GM21576 (cell line): ENCODE results near the gene PPP1R26.
"Not testable (repeated sequence)": the region's sequence is repeated elsewhere in the genome, so short reads cannot be mapped to it uniquely, and the experiment has no call there.

Experiments used
- ATAC-seq: cut with Tn5 transposase; IDR thresholded peaks from one replicate; pipeline ENCODE4 v1.9.1; 2021; ENCODE audit warnings: mild to moderate bottlenecking, moderate library complexity; ENCODE audit not compliant: unreplicated experiment

PPP1R26 gene

GRCh38 chr9:135502168-135502872 lies 22.7 kb downstream of the PPP1R26 start:
- ATAC-seq = no peak

GRCh38 chr9:135502873-135503321 lies 23.3 kb downstream of the PPP1R26 start:
- no peak for ATAC-seq

DNA sequence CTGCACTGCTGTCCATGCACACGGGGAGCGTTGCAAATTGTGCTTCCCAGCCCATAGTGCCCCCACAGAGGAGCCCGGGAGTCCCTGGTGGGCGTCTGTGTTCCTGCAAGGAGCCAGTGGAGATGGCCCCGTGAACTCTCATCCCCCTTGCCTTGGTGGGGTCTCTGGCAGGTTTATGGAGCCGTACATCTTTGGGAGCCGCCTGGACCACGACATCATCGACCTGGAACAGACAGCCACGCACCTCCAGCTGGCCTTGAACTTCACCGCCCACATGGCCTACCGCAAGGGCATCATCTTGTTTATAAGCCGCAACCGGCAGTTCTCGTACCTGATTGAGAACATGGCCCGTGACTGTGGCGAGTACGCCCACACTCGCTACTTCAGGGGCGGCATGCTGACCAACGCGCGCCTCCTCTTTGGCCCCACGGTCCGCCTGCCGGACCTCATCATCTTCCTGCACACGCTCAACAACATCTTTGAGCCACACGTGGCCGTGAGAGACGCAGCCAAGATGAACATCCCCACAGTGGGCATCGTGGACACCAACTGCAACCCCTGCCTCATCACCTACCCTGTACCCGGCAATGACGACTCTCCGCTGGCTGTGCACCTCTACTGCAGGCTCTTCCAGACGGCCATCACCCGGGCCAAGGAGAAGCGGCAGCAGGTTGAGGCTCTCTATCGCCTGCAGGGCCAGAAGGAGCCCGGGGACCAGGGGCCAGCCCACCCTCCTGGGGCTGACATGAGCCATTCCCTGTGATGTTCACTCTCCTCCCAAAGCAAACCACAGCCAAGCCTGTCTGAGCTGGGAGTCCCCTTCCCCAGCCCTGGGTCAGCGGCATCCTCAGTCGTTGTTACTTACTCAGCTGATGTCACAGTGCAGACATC lies 24.0 kb downstream of the PPP1R26 start:
- ATAC-seq = no peak

- no peak for ATAC-seq
Observed at GRCh38 chr9:135504262-135505243, 25.0 kb downstream of the PPP1R26 start.

DNA sequence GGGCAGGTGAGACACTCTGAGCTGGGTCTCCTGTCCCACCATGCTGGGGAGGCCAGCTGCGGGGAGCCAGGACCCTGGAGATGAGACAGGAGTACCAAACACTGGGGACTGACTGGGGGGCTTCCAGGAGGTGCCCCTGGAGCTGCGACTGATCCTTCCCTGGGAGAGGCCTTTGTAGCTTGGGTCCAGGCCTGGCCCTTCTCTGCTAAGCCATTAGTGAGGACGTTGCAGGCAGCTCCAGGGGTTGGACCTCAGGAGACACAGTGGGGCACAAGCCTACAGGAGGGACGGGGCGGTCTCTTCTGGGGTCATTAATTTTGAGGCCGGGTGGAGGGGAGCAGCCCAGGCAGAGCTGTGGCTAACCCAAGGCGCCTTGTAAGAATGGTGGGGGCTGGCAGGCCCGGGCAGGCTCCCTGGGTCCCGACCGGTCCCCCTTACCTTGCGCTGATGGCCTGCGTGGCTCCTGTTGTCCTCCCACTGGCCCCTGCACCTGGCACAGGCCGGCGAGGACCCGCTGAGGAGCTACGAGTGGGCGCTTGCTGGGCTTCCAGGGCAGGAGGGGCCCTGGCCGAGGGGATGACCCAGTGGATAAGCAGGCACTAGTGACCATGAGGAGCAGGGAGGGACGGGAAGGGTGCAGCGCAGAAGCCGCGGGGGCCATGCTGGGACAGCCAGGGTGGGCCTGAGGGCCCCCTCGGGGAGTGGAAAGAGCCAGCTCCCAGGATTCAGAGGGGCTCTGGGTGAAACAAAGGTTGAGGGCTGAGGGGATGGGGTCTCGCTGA lies 26.0 kb downstream of the PPP1R26 start:
- ATAC-seq = no peak

DNA sequence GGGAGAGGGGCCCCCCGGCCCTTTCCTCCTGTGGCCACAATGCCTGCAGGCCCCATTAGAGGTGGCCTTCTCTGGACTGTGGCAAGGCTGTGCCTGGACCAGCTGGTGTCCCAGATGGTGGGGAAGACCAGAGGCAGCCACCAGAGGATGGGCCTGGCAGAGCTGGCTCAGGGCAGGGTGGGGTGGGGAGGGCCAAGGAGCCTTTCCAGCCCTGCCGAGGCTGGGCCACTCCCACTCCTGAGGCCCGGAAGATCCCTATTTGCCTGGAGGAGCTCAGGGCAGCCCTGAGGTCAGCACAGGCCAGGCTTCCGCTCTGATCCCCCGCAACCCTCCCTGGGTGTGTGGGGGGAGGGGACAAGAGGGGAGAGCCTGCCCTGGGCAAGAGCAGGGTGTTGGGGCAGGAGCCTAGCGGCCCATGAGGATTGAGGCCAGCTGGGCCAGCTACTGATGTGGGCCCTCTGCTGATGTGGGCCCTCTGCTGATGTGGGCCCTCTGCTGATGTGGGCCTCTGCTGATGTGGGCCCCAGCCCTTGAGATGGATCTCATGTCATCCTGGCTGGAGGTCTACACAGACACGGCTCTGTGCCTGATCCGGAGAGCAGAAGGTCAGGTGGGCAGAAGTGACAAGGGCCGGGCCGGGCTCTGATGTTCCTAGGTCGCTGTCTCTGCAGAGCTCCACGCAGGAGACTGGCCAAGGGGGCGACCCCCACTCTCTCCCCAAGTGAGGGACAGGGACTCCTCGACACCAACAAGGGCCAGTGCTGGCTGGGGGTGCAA lies 26.9 kb downstream of the PPP1R26 start:
- ATAC-seq = no peak

DNA sequence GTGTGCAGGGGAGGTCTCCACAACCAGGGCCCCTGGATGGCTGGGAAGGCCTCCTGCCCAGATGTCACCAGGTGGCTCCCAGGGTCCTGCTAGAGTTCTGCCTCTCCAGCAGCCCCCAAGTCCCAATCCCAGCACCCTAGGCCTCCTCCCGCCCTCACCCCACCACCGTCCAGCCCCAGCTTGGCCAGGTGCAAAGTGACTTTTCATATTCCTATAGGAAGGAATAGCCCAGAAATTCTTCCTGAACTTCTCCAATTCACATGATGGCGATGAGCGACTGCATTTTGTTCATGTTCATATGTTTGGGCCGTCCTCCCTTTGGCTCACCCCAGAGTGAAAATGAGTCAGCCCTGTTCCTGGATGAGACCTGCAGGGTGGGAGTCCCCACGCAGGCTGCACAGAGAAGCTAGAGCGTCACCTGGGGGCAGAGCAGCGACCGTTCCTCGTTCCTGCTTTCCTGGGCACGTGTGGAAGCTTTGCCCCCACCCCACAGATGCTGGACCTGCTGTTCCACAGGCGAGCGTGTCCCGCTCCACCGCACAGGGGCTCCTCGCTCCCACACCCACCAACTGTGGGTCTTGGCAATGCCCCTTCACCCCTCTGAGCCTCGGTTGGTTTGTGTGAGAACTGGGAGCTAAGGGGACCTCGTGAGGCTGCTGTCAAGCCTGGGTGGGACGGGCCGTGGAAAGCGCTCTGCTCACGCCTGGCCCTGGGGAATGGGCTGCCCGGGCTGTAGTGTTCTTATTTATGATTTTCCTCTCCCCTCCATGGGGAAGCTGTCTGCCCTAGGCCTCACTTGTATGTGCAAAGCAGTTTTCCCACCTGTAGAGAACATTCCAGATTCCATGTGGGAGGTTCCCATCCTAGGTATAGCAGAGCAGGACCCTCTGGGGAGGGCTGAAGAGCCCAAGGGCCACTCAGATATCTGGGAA lies 27.8 kb downstream of the PPP1R26 start:
- no peak for ATAC-seq

- ATAC-seq = no peak
Observed at GRCh38 chr9:135508211-135508820, 28.7 kb downstream of the PPP1R26 start.

GRCh38 chr9:135509458-135509857 lies 29.9 kb downstream of the PPP1R26 start:
- no peak for ATAC-seq

GRCh38 chr9:135512241-135512603 lies 32.6 kb downstream of the PPP1R26 start:
- no peak for ATAC-seq

- ATAC-seq = no peak
Observed at GRCh38 chr9:135512904-135513303, 33.3 kb downstream of the PPP1R26 start.

DNA sequence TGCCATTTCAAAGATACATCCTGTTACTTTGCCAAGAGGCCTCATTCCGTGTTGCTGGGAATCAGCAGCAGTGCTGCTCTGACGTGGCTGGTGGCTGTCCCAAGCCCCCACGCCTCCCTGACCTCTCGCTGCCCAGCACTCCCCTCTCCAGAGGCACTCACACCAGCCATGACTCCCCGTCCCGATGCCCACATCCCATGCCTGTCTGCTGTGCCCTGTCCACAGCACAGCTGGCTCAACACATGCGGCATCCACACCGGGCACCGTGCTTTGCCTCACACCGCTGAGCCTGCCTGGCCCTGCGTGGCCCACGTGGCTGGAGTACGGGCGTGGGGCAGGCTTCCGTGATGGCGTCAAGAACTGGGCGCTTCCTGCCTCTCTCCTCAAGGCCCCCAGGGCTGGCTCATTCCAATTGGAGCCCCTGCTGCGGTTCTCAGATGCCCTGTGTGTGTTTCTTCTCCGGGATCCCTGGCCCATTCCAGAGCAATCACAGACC lies 33.8 kb downstream of the PPP1R26 start:
- no peak for ATAC-seq

GRCh38 chr9:135513906-135514305 lies 34.3 kb downstream of the PPP1R26 start:
- not testable (repeated sequence) for ATAC-seq

DNA sequence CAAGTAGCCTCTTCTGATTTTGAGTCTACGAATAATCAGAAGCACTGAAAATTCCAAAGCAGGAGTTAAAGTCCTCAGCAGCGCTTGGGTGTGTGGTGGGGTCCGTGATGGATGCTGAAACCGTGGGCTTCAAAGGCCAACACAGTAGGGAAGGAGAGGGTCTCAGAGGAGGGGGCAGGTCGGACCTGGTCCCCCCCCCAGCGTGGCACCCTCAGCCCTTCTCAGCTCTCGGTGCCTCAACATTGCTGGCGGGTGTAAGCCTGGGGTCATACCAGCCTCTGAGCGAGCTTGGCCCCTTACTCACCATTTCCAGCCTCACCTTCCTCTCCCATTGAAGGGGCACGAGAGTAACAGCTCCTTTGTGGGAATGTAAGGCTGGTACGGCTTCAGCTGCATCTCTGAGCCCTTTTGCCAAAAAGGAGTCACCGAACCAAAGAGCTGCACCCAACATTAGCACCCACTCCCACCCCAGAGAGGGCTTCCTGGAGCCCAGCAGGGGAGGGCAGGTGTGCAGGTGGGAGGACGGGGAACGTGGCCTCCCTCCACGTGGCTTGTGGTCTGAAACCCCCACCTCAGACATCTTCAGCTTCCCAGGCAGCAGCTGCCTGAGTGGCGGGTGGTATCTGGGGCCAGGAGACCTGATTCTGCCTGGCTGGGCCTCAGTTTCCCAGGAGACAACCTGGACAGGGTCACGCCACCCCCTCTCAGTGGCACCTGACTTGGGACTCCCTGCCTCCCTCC lies 34.9 kb downstream of the PPP1R26 start:
- ATAC-seq = no peak

GRCh38 chr9:135515083-135515951 lies 35.7 kb downstream of the PPP1R26 start:
- ATAC-seq = no peak
